GM12878 (cell line): ENCODE measurements around the gene DPH1.

ENCODE experiments used
- CTCF ChIP-seq, 3 experiments: IDR thresholded peaks in 2 of 3; conservative IDR thresholded peaks in 1 of 3; 2 replicates each; pipeline ENCODE4 v1.5.1; 2011; ENCODE audit warnings: low read depth in 3 of 3, low read length in 3 of 3, mild to moderate bottlenecking in 3 of 3, control low read depth in 2 of 3, moderate library complexity in 2 of 3, inconsistent platforms in 1 of 3, mixed read lengths in 1 of 3; ENCODE audit not compliant: control insufficient read depth in 2 of 3, insufficient read depth in 1 of 3; ENCODE audit errors: extremely low read depth in 1 of 3
- EP300 ChIP-seq, 2 experiments: fragments of 150-350 bp in 1 of 2; IDR thresholded peaks; 2 replicates each; pipeline ENCODE4 v1.6.1; 2011 to 2012; ENCODE audit warnings: low read depth in 2 of 2, low read length in 2 of 2, borderline replicate concordance in 1 of 2, improper control_type of control experiment in 1 of 2, inconsistent platforms in 1 of 2; ENCODE audit not compliant: control insufficient read depth in 1 of 2
- LARP7 ChIP-seq: fragments of 450-650 bp; IDR thresholded peaks from 2 replicates; pipeline ENCODE4 v1.6.1; 2017; ENCODE audit warnings: mild to moderate bottlenecking
- MYC ChIP-seq: IDR thresholded peaks from 2 replicates; pipeline ENCODE4 v1.6.1; 2011; ENCODE audit warnings: mild to moderate bottlenecking, low read length, moderate library complexity, inconsistent platforms; ENCODE audit not compliant: insufficient read depth, insufficient replicate concordance, insufficient read length, severe bottlenecking
- NFYA ChIP-seq: IDR thresholded peaks from 2 replicates; pipeline ENCODE4 v1.6.1; 2011; ENCODE audit warnings: low read depth, mild to moderate bottlenecking, low read length, improper control_type of control experiment, borderline replicate concordance
- POLR2AphosphoS2 ChIP-seq: IDR thresholded peaks from 2 replicates; pipeline ENCODE4 v1.6.1; 2011; ENCODE audit warnings: low read depth, mild to moderate bottlenecking, low read length, improper control_type of control experiment, moderate library complexity
- REST ChIP-seq: IDR thresholded peaks from 2 replicates; pipeline ENCODE4 v1.6.1; 2012; ENCODE audit warnings: mild to moderate bottlenecking, low read depth, low read length
- RFX5 ChIP-seq: IDR thresholded peaks from 2 replicates; pipeline ENCODE4 v1.6.1; 2011; ENCODE audit warnings: low read depth, low read length, improper control_type of control experiment
- SUZ12 ChIP-seq: fragments of 200-600 bp; sonication (generic); IDR thresholded peaks from one replicate; pipeline ENCODE4 v1.6.1; 2018; ENCODE audit warnings: antibody characterized with exemption, mild to moderate bottlenecking; ENCODE audit not compliant: unreplicated experiment
- TAF1 ChIP-seq: IDR thresholded peaks from 2 replicates; pipeline ENCODE4 v1.6.1; 2011; ENCODE audit warnings: mild to moderate bottlenecking, low read depth, low read length, borderline replicate concordance
- TCF12 ChIP-seq: IDR thresholded peaks from 2 replicates; pipeline ENCODE4 v1.6.1; 2011; ENCODE audit warnings: low read depth, mild to moderate bottlenecking, low read length
- YY1 ChIP-seq: IDR thresholded peaks from 2 replicates; pipeline ENCODE4 v1.6.1; 2011; ENCODE audit warnings: low read depth, mild to moderate bottlenecking, low read length
- ZNF207 ChIP-seq: fragments of 450-650 bp; IDR thresholded peaks from 2 replicates; pipeline ENCODE4 v1.6.1; 2014; ENCODE audit warnings: antibody characterized with exemption, mild to moderate bottlenecking, borderline replicate concordance

GRCh38 chr17:2015314-2015713 is 14.6 kb upstream of the DPH1 start:
- no peak for TF ChIP-seq RFX5
- no peak for TF ChIP-seq CTCF (IDR thresholded peaks at IDR 0.05 in 2 of 3, conservative IDR thresholded peaks at IDR 0.05 in 1 of 3; ENCODE audit: control insufficient read depth in 2 of 3, extremely low read depth in 1 of 3, insufficient read depth in 1 of 3, low read depth in 3 of 3, low read length in 3 of 3)
- no peak for TF ChIP-seq TCF12
- no peak for TF ChIP-seq LARP7
- TF ChIP-seq REST, result no peak
- no peak for TF ChIP-seq NFYA
- no peak for TF ChIP-seq SUZ12
- TF ChIP-seq ZNF207, result no peak
- TF ChIP-seq EP300 (IDR thresholded peaks at IDR 0.05; ENCODE audit: borderline replicate concordance in 1 of 2, control insufficient read depth in 1 of 2, low read depth in 2 of 2, low read length in 2 of 2), result no peak
- TF ChIP-seq YY1, result no peak
- no peak for TF ChIP-seq POLR2AphosphoS2
- TF ChIP-seq MYC, result no peak
- no peak for TF ChIP-seq TAF1
